NCI-H82 treated with DMSO at 0.1 percent for 48 hours (cell line): ENCODE data around the gene GRB2.
"Not testable (repeated sequence)": the region's sequence is repeated elsewhere in the genome, so short reads cannot be mapped to it uniquely, and the experiment has no call there.

Source experiments
- DNase-seq: peaks from one replicate; lab custom pipeline; 2025; ENCODE audit not compliant: unreplicated experiment; lab: John Stamatoyannopoulos, UW

GRB2 gene

GRCh38 chr17:75405365-75406221 is at the start of gene GRB2:
GRB2 (minus strand) TSS chr17:75405678; CDS start chr17:75393628, 12,050 bp downstream.
- DNase-seq, result peak; percentile 93

- not testable (repeated sequence) for DNase-seq
These were observed 49.2 kb upstream of the GRB2 start for GRCh38 chr17:75454672-75455071.

DNA sequence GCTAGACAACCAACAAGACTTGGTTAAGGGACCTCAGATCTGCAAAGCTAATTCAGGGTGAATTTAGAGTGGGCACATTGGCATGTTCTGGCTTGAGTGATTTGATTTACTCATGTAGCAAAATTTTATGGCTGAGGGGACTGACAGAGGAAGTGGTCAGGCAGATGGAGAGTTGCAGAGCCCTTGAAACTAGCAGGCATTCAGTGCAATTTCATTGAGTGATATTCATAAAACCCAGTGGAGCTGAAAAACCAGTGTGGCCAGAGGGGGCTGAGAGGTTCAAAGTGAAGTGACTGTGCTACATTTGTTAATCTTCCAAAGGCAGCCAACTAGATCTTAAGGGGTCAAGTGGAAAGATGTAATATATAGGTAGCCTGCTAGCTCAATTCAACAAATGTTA is 48.7 kb upstream of the GRB2 start:
- no peak for DNase-seq

DNA sequence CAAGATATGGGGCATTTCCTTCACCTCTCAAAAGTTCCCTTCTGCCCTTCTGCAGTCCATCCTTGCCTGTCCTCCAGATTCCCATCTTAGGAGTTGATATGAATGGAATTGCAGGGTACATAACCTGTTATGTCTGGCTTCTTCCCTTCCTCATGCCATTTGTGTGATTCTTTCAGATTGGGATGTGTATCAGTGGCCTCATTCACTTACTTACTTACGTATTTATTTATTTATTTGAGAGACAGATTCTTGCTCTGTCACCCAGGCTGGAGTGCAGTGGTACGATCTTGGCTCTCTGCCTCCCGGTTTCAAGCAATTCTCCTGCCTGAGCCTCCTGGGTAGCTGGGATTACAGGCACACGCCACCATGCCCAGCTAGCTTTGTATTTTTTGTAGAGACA is 44.8 kb upstream of the GRB2 start:
- no peak for DNase-seq

- DNase-seq, result no peak
These were observed 42.7 kb upstream of the GRB2 start for GRCh38 chr17:75447951-75448856.

DNA sequence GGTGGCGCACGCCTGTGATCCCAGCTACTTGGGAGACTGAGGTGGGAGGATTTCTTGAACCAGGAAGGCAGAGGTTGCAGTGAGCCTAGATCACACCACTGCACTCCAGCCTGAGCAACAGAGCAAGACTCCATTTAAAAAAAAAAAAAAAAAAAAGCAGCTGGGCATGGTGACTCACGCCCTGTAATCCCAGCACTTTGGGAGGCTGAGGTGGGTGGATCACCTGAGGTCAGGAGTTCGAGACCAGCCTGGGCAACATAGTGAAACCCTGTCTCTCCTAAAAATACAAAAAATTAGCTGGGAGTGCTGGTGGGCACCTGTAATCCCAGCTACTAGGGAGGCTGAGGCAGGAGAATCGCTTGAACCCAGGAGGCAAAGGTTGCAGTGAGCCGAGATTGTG is 40.4 kb upstream of the GRB2 start:
- DNase-seq, result not testable (repeated sequence)

- DNase-seq, result no peak
These were observed 39.8 kb upstream of the GRB2 start for GRCh38 chr17:75445296-75445695.

DNA sequence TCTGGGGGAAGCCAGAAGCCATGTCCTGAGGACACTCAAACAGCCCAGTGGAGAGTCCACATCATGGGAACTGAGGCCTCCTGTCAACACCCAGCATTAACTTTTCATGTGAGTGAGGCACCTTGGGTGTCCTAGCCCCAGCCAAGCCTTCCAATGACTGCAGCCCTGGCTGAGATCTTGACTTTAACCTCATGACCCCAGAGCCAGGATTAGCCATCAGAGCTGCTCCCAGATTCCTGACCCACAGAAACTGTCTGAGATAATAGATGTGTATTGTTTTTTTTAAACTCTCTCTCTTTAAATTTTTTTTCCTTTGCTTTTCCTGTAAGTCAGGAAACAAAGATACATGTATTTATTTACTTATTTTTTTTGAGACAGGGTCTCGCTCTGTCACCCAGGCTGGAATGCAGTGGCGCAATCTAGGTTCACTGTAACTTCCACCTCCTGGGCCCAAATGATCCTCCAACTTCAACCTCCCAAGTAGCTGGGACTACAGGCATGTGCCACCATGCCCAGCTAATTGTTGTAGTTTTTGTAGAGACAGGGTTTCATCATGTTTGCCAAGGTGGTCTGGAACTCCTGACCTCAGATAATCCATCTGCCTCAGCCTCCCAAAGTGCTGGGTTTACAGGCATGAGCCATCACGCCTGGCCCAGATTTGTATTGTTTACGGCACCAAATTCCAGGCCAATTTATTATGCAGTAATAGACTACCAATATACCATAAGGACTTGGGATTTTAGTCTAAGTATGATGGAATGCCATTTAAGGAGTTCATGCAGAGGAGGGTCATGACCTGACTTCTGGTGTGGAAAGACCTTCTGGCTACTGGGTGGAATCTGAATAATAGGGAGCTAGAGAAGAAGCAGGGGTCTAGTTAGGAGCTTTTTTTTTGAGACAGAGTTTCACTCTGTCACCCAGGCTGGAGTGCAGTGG is 37.0 kb upstream of the GRB2 start:
- DNase-seq, result no peak

DNA sequence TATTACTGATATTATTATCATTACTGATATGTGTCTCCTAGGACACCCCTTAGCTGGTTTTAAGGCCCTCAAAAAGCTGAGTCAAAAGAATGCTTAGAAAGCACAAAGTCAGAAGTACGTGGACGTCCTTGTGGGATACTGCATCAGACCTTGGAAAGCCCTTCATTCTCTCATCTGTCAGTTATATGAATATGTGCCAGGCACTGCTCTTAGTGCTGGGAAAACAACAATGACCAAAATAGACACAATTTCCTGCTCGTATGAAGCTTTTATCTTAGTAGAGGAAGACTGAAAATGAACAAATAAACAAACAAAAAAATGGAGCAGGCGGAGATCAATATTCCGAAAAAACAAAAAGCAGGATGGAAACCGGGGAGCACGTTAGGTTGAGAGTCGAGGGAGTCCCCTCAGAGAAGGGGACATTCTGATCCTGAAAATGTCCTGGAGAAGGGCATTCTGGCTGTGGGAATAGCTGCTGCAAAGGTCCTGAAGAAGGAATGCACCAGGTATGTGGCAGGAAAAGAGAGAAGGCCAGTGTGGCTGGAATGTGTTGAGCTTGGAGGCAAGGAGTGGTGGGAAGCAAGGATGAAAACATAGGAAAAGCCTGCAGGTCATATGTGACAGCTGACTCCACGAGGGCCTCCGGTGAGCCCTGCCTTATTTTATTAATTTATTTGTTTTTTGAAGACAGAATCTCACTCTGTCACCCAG is 35.4 kb upstream of the GRB2 start:
- DNase-seq, result no peak

GRCh38 chr17:75439287-75439686 is 33.8 kb upstream of the GRB2 start:
- no peak for DNase-seq

DNA sequence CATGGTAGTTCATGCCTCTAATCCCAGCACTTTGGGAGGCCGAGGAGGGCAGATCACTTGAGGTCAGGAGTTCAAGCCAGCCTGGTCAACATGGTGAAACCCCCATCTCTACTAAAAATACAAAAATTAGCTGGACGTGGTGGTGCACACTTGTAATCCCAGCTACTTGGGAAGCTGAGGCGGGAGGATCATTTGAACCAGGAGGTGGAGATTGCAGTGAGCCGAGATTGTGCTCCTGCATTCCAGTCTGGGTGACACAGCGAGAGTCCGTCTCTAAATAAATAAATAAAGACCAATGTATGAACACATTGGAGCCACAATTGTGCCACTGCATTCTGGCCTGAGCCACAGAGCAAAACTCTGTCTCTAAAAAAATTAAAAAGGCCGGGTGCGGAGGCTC is 31.9 kb upstream of the GRB2 start:
- DNase-seq, result not testable (repeated sequence)

- DNase-seq, result not testable (repeated sequence)
These were observed 29.0 kb upstream of the GRB2 start for GRCh38 chr17:75434433-75434832.

DNA sequence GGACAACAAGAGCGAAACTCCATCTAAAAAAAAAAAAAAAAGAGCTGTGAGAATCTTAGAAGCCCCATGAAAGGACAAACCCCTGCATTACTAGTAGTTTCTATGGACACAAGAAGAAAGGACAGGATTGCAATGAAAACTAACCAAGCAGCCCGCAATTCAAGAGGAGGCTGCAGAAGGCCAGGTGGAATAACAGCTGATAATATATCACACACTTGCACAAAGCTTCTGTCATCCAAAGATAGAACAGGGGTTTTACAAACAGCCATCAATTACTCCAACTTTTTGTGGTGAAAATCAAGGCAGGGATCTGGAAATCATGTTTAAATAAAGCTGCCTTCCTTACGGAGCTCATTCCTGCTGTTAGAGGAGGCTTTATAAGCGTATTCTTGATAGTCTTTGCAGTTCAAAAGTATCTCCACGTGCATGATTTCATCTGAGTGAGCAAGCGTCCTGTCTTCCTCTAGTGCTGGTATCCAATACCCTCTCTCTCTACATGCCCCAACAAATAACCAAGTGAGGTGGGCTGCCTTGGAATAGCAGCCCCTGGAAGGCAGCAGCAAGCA is 27.8 kb upstream of the GRB2 start:
- no peak for DNase-seq

GRCh38 chr17:75430159-75430974 is 24.9 kb upstream of the GRB2 start:
- no peak for DNase-seq

DNA sequence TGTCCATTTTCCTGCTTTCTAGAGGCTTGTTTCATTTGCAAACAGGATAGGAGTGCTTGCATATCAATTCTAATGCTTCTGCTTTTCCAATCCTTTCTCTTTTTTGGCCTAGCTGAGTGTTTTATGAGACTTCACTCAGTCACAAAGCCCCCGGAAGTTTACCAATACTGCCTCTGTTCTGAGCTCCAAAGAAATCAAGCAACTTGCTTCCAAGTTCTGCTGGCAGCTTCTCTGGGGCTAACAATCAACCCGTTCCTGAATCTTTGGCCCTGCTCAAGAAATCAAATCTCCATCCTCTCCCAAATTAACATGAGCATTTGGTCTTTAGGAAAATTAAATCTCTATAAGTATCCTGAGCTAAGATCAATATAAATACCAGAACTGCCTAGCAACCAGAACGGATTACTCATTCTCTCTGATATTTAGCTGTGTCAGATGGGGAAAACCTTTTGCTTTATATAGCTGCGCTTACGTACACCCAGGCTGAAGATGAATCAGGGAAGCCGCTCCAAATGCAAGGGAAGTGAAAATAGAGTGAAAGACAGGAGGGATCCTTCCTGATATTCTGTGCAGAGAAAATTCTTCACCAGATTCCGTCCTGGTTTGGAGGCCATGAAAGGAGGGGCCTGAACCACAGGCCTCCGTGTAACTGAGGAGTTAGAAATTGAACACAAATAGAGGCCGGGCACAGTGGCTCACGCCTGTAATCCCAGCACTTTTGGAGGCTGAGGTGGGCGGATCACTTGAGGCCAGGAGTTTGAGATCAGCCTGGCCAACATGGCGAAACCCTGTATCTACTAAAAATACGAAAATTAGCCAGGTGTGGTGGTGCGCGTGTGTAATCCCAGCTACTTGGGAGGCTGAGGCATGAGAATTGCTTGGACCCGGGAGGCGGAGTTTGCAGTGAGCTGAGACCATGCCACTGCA is 23.3 kb upstream of the GRB2 start:
- DNase-seq, result peak; percentile 6

- DNase-seq, result no peak
These were observed 13.1 kb upstream of the GRB2 start for GRCh38 chr17:75418531-75418930.

- DNase-seq, result no peak
These were observed 11.6 kb upstream of the GRB2 start for GRCh38 chr17:75417054-75417580.

DNA sequence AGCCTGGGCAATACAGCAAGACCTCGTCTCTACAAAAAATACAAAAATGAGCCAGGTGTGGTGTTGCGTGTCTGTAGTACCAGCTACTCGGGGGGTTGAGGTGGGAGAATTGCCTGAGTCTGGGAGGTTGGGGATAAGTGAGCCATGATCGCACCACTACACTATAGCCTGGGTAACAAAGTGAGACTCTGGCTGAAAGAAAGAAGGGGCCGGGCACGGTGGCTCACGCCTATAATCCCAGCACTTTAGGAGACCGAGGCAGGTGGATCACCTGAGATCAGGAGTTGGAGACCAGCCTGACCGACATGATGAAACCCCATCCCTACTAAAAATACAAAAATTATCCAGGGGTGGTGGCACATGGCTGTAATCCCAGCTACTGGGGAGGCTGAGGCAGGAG is 10.5 kb upstream of the GRB2 start:
- no peak for DNase-seq
